ENCODE results near the gene ENAM.
"Not testable (repeated sequence)": the region's sequence is repeated elsewhere in the genome, so short reads cannot be mapped to it uniquely, and the experiment has no call there.

ENAM gene

GRCh38 chr4:70680934-70681333 lies 52.4 kb downstream of the ENAM start:
- no peak for DNase-seq (ENCODE audit: low read depth, low spot score)

DNA sequence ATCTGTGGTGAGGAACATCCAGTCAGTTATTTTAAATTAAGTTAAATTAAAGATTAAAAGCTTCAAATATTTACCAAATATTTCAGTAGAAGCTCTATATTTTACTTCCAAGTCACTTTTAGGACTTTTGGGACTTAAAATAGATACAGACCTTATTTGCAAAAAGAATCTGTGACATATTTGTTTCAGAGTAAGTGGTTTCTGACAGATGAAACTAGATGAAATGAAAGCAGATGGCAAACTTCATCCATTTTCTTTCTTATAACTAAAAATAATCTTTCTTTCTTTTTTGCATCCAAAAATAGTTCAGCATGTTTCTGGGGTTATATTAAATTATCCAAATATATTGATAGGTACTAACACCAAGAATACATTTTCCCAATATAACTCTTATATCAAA lies 53.2 kb downstream of the ENAM start:
- DNase-seq (ENCODE audit: low read depth, low spot score): no peak

- not testable (repeated sequence) for DNase-seq (ENCODE audit: low read depth, low spot score)
Measured at GRCh38 chr4:70682142-70682541, 53.6 kb downstream of the ENAM start.

GRCh38 chr4:70687392-70687791 lies 58.8 kb downstream of the ENAM start:
- no peak for DNase-seq (ENCODE audit: low read depth, low spot score)

DNA sequence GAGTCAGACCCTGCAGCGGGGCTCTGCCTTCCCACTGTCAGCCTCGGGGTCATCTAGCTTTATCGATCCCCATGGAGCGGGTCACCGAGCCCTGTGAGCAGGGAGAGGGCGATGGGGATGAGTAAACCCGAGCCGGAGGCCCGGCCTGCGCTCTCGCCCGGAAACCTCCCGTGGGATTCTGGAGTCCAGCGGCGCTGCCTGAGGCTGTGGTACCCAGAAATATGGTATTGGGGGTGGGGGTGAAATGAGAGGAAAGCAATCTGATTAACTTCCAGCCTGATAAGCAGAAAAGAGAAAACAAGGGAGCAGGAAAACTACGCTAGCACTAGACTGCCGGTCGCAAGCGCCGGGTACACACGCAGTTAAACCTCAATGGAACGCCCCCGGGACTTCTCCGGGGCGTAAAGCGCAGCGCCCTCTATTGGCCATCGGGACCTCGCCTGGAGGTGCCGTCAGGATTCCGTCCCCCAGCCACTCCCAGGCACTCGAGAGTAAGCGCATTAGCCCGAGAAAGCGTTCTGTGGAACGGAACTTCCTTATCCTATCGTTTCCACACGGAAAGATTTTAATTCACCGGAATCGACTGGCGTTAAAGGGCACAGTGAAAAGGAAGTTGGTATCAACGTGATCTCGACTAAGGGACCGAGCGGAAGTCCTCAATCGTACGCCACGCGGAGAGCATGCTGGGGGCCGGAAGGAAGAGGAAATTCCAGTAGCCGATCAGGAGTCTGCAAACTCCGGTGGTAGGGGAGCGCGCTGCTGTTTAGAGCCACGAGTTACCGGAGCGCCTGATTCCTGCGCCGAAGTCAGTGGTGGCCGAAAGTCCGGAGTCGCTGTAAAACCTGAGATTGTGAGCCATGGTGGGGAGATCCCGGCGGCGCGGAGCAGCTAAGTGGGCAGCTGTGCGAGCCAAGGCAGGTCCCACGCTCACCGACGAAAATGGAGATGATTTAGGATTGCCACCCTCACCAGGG lies 59.6 kb downstream of the ENAM start, which contains the start of gene UTP3:
Gene UTP3, plus strand, starts transcription at position 712 of the 974 bp plus-strand sequence. Its CDS starts 146 bp downstream, at position 858.
- peak; percentile 99 for DNase-seq (ENCODE audit: low read depth, low spot score)

DNA sequence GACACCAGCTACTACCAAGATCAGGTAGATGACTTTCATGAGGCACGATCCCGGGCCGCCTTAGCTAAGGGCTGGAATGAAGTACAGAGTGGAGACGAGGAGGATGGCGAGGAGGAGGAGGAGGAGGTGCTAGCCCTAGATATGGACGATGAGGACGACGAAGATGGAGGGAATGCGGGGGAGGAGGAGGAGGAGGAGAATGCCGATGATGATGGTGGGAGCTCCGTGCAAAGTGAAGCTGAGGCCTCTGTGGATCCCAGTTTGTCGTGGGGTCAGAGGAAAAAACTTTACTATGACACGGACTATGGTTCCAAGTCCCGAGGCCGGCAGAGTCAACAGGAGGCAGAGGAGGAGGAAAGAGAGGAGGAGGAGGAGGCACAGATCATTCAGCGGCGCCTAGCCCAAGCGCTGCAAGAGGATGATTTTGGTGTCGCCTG lies 60.3 kb downstream of the ENAM start:
- DNase-seq (ENCODE audit: low read depth, low spot score): no peak

DNA sequence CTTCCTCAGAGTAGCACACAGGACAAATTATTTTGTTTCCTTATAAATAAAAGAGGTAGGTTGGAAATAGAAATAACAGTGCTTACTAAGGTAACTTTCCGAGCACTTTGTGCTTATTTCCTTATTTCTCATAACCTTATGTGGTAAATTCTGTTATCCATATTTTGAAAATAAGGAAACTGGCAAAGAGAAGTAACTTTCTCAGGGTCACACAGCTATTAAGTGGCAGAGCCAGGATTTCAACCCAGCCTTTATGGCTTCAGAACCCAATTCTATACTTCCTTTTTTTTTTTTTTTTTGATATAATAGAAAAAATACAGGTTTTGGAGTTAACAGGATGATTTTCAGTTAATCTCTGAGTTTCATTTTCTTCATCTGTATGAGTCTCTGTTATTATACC lies 63.1 kb downstream of the ENAM start:
- DNase-seq (ENCODE audit: low read depth, low spot score): no peak

GRCh38 chr4:70694633-70695032 lies 66.1 kb downstream of the ENAM start:
- not testable (repeated sequence) for DNase-seq (ENCODE audit: low read depth, low spot score)
